HepG2 (cell line): ENCODE results near the gene NPHP3. TPM values are rescaled to one million over a fixed set of nuclear protein-coding genes. Genes with fewer than 3 reads are reported as not detected.

Experiments used
- ATF3 ChIP-seq: sonication (generic); formaldehyde crosslinking; IDR thresholded peaks from 2 replicates; pipeline ENCODE4 v1.4.0; 2020; ENCODE audit warnings: missing genetic modification reagents
- FOXM1 ChIP-seq: sonication (generic); formaldehyde crosslinking; IDR thresholded peaks from 2 replicates; pipeline ENCODE4 v1.5.0; 2020; ENCODE audit warnings: missing genetic modification reagents
- IRF2 ChIP-seq: IDR thresholded peaks from 2 replicates; pipeline ENCODE4 v1.6.1; 2018; ENCODE audit warnings: missing genetic modification reagents, missing compliant biosample characterization
- KIAA2018 ChIP-seq: sonication (generic); formaldehyde crosslinking; IDR thresholded peaks from 2 replicates; pipeline ENCODE4 v1.5.0; 2020; ENCODE audit warnings: mild to moderate bottlenecking, missing genetic modification reagents, borderline replicate concordance
- NFE2L2 ChIP-seq: fragments of 150-350 bp; IDR thresholded peaks from 2 replicates; pipeline ENCODE4 v1.6.1; 2014; ENCODE audit warnings: low read length
- PAX8 ChIP-seq: sonication (generic); formaldehyde crosslinking; IDR thresholded peaks from 2 replicates; pipeline ENCODE4 v1.8.0; 2022; ENCODE audit warnings: mild to moderate bottlenecking, missing genetic modification reagents, borderline replicate concordance
- PCBP1 ChIP-seq: fragments of 200-400 bp; formaldehyde crosslinking; IDR thresholded peaks from 2 replicates; pipeline ENCODE4 v1.6.1; 2017; ENCODE audit warnings: mild to moderate bottlenecking, low read depth, low read length, borderline replicate concordance
- SIN3B ChIP-seq: fragments of 150-350 bp; IDR thresholded peaks from 2 replicates; pipeline ENCODE4 v1.6.1; 2014; ENCODE audit warnings: low read length
- SIX4 ChIP-seq: sonication (generic); formaldehyde crosslinking; IDR thresholded peaks from 2 replicates; pipeline ENCODE4 v1.4.0; 2020; ENCODE audit warnings: missing genetic modification reagents
- THAP7 ChIP-seq: sonication (generic); formaldehyde crosslinking; IDR thresholded peaks from 2 replicates; pipeline ENCODE4 v1.8.1; 2023; ENCODE audit warnings: mild to moderate bottlenecking, missing genetic modification reagents
- ZNF101 ChIP-seq: sonication (generic); formaldehyde crosslinking; IDR thresholded peaks from 2 replicates; pipeline ENCODE4 v1.4.0; 2020; ENCODE audit warnings: mild to moderate bottlenecking, low read depth, missing genetic modification reagents, borderline replicate concordance
- ZNF230 ChIP-seq: sonication (generic); formaldehyde crosslinking; IDR thresholded peaks from 2 replicates; pipeline ENCODE4 v1.4.0; 2020; ENCODE audit warnings: mild to moderate bottlenecking, missing genetic modification reagents
- ZNF24 ChIP-seq: fragments of 450-650 bp; IDR thresholded peaks from 2 replicates; pipeline ENCODE4 v1.6.1; 2017; ENCODE audit warnings: antibody characterized with exemption, mild to moderate bottlenecking
- ZNF251 ChIP-seq: sonication (generic); formaldehyde crosslinking; IDR thresholded peaks from 2 replicates; pipeline ENCODE4 v1.9.0; 2021; ENCODE audit warnings: mild to moderate bottlenecking, missing genetic modification reagents
- ZNF264 ChIP-seq: sonication (generic); formaldehyde crosslinking; IDR thresholded peaks from 2 replicates; pipeline ENCODE4 v1.4.0; 2020; ENCODE audit warnings: missing genetic modification reagents
- ZNF280B ChIP-seq: sonication (generic); formaldehyde crosslinking; IDR thresholded peaks from 2 replicates; pipeline ENCODE4 v1.5.0; 2020; ENCODE audit warnings: missing genetic modification reagents, mild to moderate bottlenecking, borderline replicate concordance
- ZNF296 ChIP-seq: sonication (generic); formaldehyde crosslinking; conservative IDR thresholded peaks from 2 replicates; pipeline ENCODE4 v1.5.0; 2020; ENCODE audit warnings: mild to moderate bottlenecking, missing genetic modification reagents
- ZNF446 ChIP-seq: sonication (generic); formaldehyde crosslinking; IDR thresholded peaks from 2 replicates; pipeline ENCODE4 v1.5.0; 2020; ENCODE audit warnings: mild to moderate bottlenecking, missing genetic modification reagents
- ZNF468 ChIP-seq: sonication (generic); formaldehyde crosslinking; IDR thresholded peaks from 2 replicates; pipeline ENCODE4 v1.8.0; 2022; ENCODE audit warnings: mild to moderate bottlenecking, moderate library complexity, missing genetic modification reagents
- polyA plus RNA-seq, 8 experiments: library from polyadenylated mRNA; depleted of rRNA in 3 of 8; stranded (reverse) in 7 of 8; unstranded in 1 of 8; fragments of >200 nt; fragmentation: Illumina TruSeq in 4 of 8; extraction: Trizol in 4 of 8; gene quantifications; 2 replicates each; pipeline versions ENCODE4 v1.2.1 to v1.2.3, GENCODE V29; 2011 to 2016; ENCODE audit warnings: low read depth in 4 of 8, missing spikeins in 1 of 8, mixed read lengths in 1 of 8; ENCODE audit not compliant: insufficient read depth in 1 of 8
- total RNA-seq, 5 experiments: library from RNA; depleted of rRNA; stranded (reverse); fragments of >200 nt; fragmentation: Illumina TruSeq; extraction: Trizol; gene quantifications; 2 replicates each; pipeline ENCODE4 v1.2.3, GENCODE V29; 2016; ENCODE audit warnings: low read depth in 1 of 5

The NPHP3 gene
- total and polyA plus RNA-seq, 2 of the 13 experiments (the other 11 are each of a cell fraction or from before 2014, with no cell fraction given) = 11.0 to 20.2 TPM

GRCh38 chr3:132723024-132723950 is 1.1 kb upstream of the NPHP3 start (continued):
- TF ChIP-seq KIAA2018 (CRISPR knock-in tag) (no peak), ZNF280B (CRISPR knock-in tag) (0 out of 2 replicates have a peak, but pooled peaks have one; percentile 0), PCBP1 (no peak), ATF3 (CRISPR knock-in tag) (no peak), NFE2L2 (no peak), ZNF468 (CRISPR knock-in tag) (no peak), ZNF101 (CRISPR knock-in tag) (no peak), IRF2 (CRISPR knock-in tag) (no peak), ZNF264 (no peak), SIN3B (0 out of 2 replicates have a peak, but pooled peaks have one; percentile 36), ZNF251 (no peak), ZNF230 (CRISPR knock-in tag) (no peak), FOXM1 (CRISPR knock-in tag) (no peak), SIX4 (CRISPR knock-in tag) (no peak), ZNF446 (no peak), PAX8 (CRISPR knock-in tag) (no peak), THAP7 (CRISPR knock-in tag) (no peak), ZNF296 (CRISPR knock-in tag) (no peak), ZNF24 (no peak)
